BE2C (cell line): ENCODE data around the gene HS3ST4.

ENCODE experiments used
- DNase-seq: peaks from one replicate; pipeline ENCODE4 v3.0.0-alpha.2; 2020
- H3K27me3 ChIP-seq: fragments of 250-450 bp; sonication (Bioruptor Pico); 2 replicates; pipeline ENCODE4 v1.5.1; 2020; ENCODE audit warnings: mild to moderate bottlenecking
- H3K36me3 ChIP-seq: fragments of 250-450 bp; sonication (Bioruptor Pico); 2 replicates; pipeline ENCODE4 v1.5.1; 2020; ENCODE audit warnings: mild to moderate bottlenecking
- H3K4me1 ChIP-seq: fragments of 250-450 bp; sonication (Bioruptor Pico); 2 replicates; pipeline ENCODE4 v1.5.1; 2020
- H3K4me3 ChIP-seq: 2 replicates; pipeline ENCODE4 v1.5.1; 2011; ENCODE audit warnings: low read depth, low read length
- H3K9me3 ChIP-seq: fragments of 250-450 bp; sonication (Bioruptor Pico); 2 replicates; pipeline ENCODE4 v1.5.1; 2020
- TF ChIP-seq, protein P1 (sequence below): IDR thresholded peaks from 2 replicates; pipeline ENCODE4 v1.5.1; 2012; ENCODE audit warnings: mild to moderate bottlenecking, low read depth, low read length

HS3ST4 gene

GRCh38 chr16:25874196-25874595 lies 182.4 kb downstream of the HS3ST4 start:
- no peak overlapping the region for H3K4me3 ChIP-seq
- H3K9me3 ChIP-seq, result no peaks in the 10 kb centered on the region
- no peaks in the 10 kb centered on the region for H3K27me3 ChIP-seq
- TF ChIP-seq, protein P1, sequence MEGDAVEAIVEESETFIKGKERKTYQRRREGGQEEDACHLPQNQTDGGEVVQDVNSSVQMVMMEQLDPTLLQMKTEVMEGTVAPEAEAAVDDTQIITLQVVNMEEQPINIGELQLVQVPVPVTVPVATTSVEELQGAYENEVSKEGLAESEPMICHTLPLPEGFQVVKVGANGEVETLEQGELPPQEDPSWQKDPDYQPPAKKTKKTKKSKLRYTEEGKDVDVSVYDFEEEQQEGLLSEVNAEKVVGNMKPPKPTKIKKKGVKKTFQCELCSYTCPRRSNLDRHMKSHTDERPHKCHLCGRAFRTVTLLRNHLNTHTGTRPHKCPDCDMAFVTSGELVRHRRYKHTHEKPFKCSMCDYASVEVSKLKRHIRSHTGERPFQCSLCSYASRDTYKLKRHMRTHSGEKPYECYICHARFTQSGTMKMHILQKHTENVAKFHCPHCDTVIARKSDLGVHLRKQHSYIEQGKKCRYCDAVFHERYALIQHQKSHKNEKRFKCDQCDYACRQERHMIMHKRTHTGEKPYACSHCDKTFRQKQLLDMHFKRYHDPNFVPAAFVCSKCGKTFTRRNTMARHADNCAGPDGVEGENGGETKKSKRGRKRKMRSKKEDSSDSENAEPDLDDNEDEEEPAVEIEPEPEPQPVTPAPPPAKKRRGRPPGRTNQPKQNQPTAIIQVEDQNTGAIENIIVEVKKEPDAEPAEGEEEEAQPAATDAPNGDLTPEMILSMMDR, result no peak
- no peak for DNase-seq
- H3K36me3 ChIP-seq, result no peaks in the 10 kb centered on the region
- H3K4me1 ChIP-seq, result no peaks in the 10 kb centered on the region

GRCh38 chr16:25875956-25876598 lies 184.3 kb downstream of the HS3ST4 start:
- H3K27me3 ChIP-seq, result no peaks in the 10 kb centered on the region
- no peaks in the 10 kb centered on the region for H3K9me3 ChIP-seq
- no peaks in the 10 kb centered on the region for H3K36me3 ChIP-seq
- no peak overlapping the region for H3K4me3 ChIP-seq
- H3K4me1 ChIP-seq, result no peaks in the 10 kb centered on the region
- no peak for DNase-seq
- TF ChIP-seq, protein P1, result no peak

- Histone ChIP-seq H3K27me3 (no peaks in the 10 kb centered on the region), H3K9me3 (no peaks in the 10 kb centered on the region), H3K4me1 (no peaks in the 10 kb centered on the region), H3K36me3 (no peaks in the 10 kb centered on the region), H3K4me3 (no peak overlapping the region)
- DNase-seq, result no peak
- TF ChIP-seq, protein P1, result no peak
Measured at GRCh38 chr16:25877103-25877502, 185.3 kb downstream of the HS3ST4 start.

- Histone ChIP-seq H3K4me3 (no peak overlapping the region), H3K4me1 (no peaks in the 10 kb centered on the region), H3K36me3 (no peaks in the 10 kb centered on the region), H3K27me3 (no peaks in the 10 kb centered on the region), H3K9me3 (no peaks in the 10 kb centered on the region)
- TF ChIP-seq, protein P1, result no peak
- no peak for DNase-seq
Measured at GRCh38 chr16:25886598-25886997, 194.8 kb downstream of the HS3ST4 start.

DNA sequence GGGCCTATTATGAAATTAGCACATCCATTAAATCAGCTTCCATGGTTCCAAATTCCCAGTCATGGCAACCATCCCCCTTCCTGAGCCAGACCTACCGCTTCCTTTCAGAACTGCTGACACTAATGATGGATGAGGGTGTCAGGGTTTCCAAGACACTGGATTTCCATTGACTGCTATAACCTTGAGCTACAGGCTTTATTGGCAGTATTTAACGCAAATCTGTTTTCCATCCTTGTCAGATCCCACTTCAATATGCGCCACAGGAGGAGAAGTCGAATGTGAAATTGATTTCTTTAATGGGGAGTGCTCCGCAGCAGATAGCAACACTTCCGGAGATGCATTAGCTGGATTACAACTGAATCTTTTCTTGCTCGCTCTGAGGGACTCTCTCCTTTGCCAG lies 197.1 kb downstream of the HS3ST4 start:
- Histone ChIP-seq H3K9me3 (no peaks in the 10 kb centered on the region), H3K36me3 (no peaks in the 10 kb centered on the region), H3K4me1 (no peaks in the 10 kb centered on the region), H3K4me3 (no peak overlapping the region), H3K27me3 (no peaks in the 10 kb centered on the region)
- DNase-seq, result no peak
- TF ChIP-seq, protein P1, result no peak

DNA sequence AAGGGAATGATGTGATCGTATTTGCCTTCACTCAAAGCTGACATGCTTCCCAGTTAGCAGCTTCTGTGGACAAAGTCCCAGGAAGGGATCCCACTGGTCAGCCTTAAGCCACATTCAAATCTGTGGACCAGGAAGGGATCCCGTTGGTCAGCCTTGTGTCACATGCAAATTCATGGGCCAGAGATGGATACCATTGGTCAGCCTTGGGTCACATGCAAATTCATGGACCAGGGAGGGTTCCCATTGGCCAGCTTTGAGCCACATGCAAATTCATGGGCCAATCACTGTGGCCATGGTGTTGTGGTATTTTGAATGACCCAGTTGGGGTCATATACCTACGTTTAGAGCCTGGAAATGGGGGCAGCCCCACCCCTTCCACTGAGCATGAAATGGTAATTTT lies 201.6 kb downstream of the HS3ST4 start:
- Histone ChIP-seq H3K9me3 (no peaks in the 10 kb centered on the region; the same call in 1 of the 2 replicates), H3K36me3 (no peaks in the 10 kb centered on the region), H3K4me1 (no peaks in the 10 kb centered on the region), H3K27me3 (no peaks in the 10 kb centered on the region), H3K4me3 (no peak overlapping the region)
- DNase-seq, result no peak
- TF ChIP-seq, protein P1, result no peak
